ENCODE results near the gene MIGA1.
"Not testable (repeated sequence)": the region's sequence is repeated elsewhere in the genome, so short reads cannot be mapped to it uniquely, and the experiment has no call there.

Gene MIGA1

DNA sequence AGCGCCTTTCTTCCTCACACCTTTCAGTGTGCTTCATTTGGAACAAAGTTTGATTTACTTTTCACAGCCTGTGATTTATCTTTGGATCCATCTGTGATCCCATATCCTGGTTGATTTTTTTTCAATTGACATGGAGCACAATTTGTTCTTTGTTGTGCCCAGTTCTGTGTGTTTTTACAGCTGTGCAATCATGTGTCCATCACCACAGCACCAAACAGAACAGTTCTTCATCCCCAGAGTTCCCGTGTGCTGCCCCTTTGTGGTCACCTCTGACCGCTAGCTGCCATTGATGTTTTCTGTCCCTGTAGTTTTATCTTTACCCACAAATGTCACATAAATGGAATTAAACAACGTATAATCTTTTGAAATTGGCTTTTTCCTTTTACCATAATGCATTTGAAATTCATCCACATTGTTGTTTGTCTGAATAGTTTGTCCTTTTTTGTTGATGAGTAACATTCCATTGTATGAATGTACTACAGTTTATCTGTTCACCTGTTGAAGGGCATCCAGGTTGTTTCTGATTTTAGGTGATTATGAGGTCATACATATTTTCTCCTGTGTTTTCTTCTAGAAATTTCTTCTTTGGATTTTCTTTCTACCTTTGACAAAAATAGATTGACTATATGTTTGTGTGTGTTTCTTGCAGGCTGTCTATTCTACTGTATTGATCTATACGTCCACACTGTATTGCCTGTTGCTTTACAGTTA, 17.4 kb downstream of the MIGA1 start:
- H3K9me3 ChIP-seq (ENCODE audit: control extremely low read depth in 1 of 5, control insufficient read depth in 4 of 5, insufficient read depth in 2 of 5, low read depth in 1 of 5, low read length in 4 of 5): no peaks in the 10 kb centered on the region
- WGBS (ENCODE audit: insufficient coverage): 90% methylated on average over 3 of the region's 5 CpGs
- no peak overlapping the region for H3K27ac ChIP-seq (ENCODE audit: insufficient read depth in 1 of 2, low read depth in 1 of 2, low read length in 2 of 2, poor library complexity in 1 of 2, severe bottlenecking in 2 of 2)
- ChIA-PET POLR2A (interaction anchor here (0.6 kb wide), 1 partner anchor 107 kb away, joined by 5 read pairs; no protein-coding TSS in a partner anchor), CTCF (interaction anchor here (0.8 kb wide), 1 partner anchor 17 kb away, joined by 3 read pairs; the partner anchor contains the start of gene MIGA1)
- H3K4me3 ChIP-seq (ENCODE audit: control insufficient read depth in 1 of 7, extremely low read depth in 1 of 7, insufficient read depth in 4 of 7, low read depth in 2 of 7, low read length in 6 of 7): no peak overlapping the region
- H3K4me1 ChIP-seq (ENCODE audit: control extremely low read depth in 1 of 4, control insufficient read depth in 4 of 4, insufficient read depth in 4 of 4, low read length in 3 of 4): no peaks in the 10 kb centered on the region
- no peaks in the 10 kb centered on the region for H3K27me3 ChIP-seq (replicated peaks in 2 of 5; ENCODE audit: control insufficient read depth in 4 of 5, insufficient read depth in 5 of 5, low read length in 4 of 5)
- DNase-seq: no peak
- peaks cover 8 to 32% (median 16%) of the 10 kb centered on the region in 4 experiments for H3K36me3 ChIP-seq (ENCODE audit: control insufficient read depth in 4 of 4, insufficient read depth in 4 of 4, low read length in 3 of 4)

DNA sequence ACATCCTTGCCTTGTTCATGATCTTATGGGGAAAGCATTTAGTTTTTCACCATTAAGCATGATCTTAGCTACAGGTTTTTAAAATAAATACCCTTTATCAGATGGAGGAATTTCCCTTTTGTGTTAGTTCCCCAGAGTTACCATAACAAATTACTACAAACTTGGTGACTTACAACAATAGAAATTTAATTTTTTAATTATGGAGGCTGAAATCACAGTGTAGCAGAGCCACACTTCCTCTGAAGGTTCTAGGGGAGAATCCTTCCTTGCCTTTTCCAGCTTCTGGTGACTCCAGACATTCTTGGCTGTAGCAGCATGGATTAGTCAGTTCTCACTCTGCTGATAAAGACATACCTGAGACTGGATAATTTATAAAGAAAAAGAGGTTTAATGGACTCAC, 18.5 kb downstream of the MIGA1 start:
- ChIA-PET CTCF (interaction anchor here (1.0 kb wide), 1 partner anchor 13 kb away, joined by 3 read pairs; no protein-coding TSS in a partner anchor), POLR2A (no interaction called here)
- no peaks in the 10 kb centered on the region for H3K27me3 ChIP-seq (replicated peaks in 2 of 5; ENCODE audit: control insufficient read depth in 4 of 5, insufficient read depth in 5 of 5, low read length in 4 of 5)
- H3K36me3 ChIP-seq (ENCODE audit: control insufficient read depth in 4 of 4, insufficient read depth in 4 of 4, low read length in 3 of 4): peaks cover 14 to 28% (median 22%) of the 10 kb centered on the region in 4 experiments
- H3K4me1 ChIP-seq (ENCODE audit: control extremely low read depth in 1 of 4, control insufficient read depth in 4 of 4, insufficient read depth in 4 of 4, low read length in 3 of 4): no peaks in the 10 kb centered on the region
- no peak overlapping the region for H3K4me3 ChIP-seq (ENCODE audit: control insufficient read depth in 1 of 7, extremely low read depth in 1 of 7, insufficient read depth in 4 of 7, low read depth in 2 of 7, low read length in 6 of 7)
- H3K9me3 ChIP-seq (ENCODE audit: control extremely low read depth in 1 of 5, control insufficient read depth in 4 of 5, insufficient read depth in 2 of 5, low read depth in 1 of 5, low read length in 4 of 5): no peaks in the 10 kb centered on the region
- no peak for DNase-seq
- no peak overlapping the region for H3K27ac ChIP-seq (ENCODE audit: insufficient read depth in 1 of 2, low read depth in 1 of 2, low read length in 2 of 2, poor library complexity in 1 of 2, severe bottlenecking in 2 of 2)

DNA sequence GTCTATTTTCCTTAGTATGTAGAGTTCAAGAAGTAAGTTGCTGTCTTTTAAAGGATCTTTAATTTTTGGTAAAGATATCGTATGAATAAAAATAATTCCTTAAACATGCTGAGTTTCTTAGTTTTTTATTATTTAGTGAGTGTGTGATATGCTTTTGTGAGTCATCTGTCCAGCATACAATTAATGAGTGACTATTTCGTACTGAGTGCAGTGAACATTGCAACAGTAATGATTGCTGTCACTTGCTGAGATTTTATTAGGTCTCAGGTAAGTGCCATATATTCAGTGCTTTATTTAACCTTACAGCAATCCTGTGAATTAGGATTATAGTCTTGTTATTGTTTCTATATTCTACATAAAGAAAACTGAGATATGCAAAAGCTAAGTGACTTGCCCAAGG, 22.6 kb downstream of the MIGA1 start:
- no peaks in the 10 kb centered on the region for H3K9me3 ChIP-seq (ENCODE audit: control extremely low read depth in 1 of 5, control insufficient read depth in 4 of 5, insufficient read depth in 2 of 5, low read depth in 1 of 5, low read length in 4 of 5)
- no peak overlapping the region for H3K27ac ChIP-seq (ENCODE audit: insufficient read depth in 1 of 2, low read depth in 1 of 2, low read length in 2 of 2, poor library complexity in 1 of 2, severe bottlenecking in 2 of 2)
- no peak overlapping the region for H3K4me3 ChIP-seq (ENCODE audit: control insufficient read depth in 1 of 7, extremely low read depth in 1 of 7, insufficient read depth in 4 of 7, low read depth in 2 of 7, low read length in 6 of 7)
- DNase-seq: no peak
- no peaks in the 10 kb centered on the region for H3K4me1 ChIP-seq (ENCODE audit: control extremely low read depth in 1 of 4, control insufficient read depth in 4 of 4, insufficient read depth in 4 of 4, low read length in 3 of 4)
- H3K36me3 ChIP-seq (ENCODE audit: control insufficient read depth in 4 of 4, insufficient read depth in 4 of 4, low read length in 3 of 4): peaks cover 16 to 29% (median 21%) of the 10 kb centered on the region in 4 experiments
- ChIA-PET CTCF (no interaction called here), POLR2A (no interaction called here)
- H3K27me3 ChIP-seq (replicated peaks in 2 of 5; ENCODE audit: control insufficient read depth in 4 of 5, insufficient read depth in 5 of 5, low read length in 4 of 5): no peaks in the 10 kb centered on the region
- WGBS (ENCODE audit: insufficient coverage): 100% methylated on average over 1 of the region's 2 CpGs

DNA sequence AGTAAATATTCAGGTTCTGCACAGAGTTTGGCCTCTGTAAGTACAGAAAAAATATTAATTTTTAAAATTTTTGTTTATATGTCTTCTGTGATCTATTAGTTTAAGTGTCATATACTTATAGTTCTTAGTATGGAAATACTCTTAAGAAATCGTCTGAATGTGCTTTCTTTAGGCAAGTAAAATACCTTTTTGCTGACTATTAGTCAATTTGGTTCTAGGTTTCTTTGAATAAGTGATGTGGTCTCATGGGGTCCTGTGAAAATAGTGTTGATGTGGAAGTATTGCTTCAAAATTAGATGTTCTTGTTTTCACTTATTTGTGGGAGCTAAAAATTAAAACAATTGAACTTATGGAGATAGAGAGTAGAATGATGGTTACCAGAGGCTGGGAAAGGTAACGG, 23.9 kb downstream of the MIGA1 start:
- DNase-seq: no peak
- ChIA-PET CTCF (interaction anchor here (1.6 kb wide), 1 partner anchor 22 kb away, joined by 5 read pairs; no protein-coding TSS in a partner anchor), POLR2A (no interaction called here)
- H3K4me3 ChIP-seq (ENCODE audit: control insufficient read depth in 1 of 7, extremely low read depth in 1 of 7, insufficient read depth in 4 of 7, low read depth in 2 of 7, low read length in 6 of 7): no peak overlapping the region
- no peaks in the 10 kb centered on the region for H3K4me1 ChIP-seq (ENCODE audit: control extremely low read depth in 1 of 4, control insufficient read depth in 4 of 4, insufficient read depth in 4 of 4, low read length in 3 of 4)
- no peak overlapping the region for H3K27ac ChIP-seq (ENCODE audit: insufficient read depth in 1 of 2, low read depth in 1 of 2, low read length in 2 of 2, poor library complexity in 1 of 2, severe bottlenecking in 2 of 2)
- H3K9me3 ChIP-seq (ENCODE audit: control extremely low read depth in 1 of 5, control insufficient read depth in 4 of 5, insufficient read depth in 2 of 5, low read depth in 1 of 5, low read length in 4 of 5): no peaks in the 10 kb centered on the region
- H3K27me3 ChIP-seq (replicated peaks in 2 of 5; ENCODE audit: control insufficient read depth in 4 of 5, insufficient read depth in 5 of 5, low read length in 4 of 5): no peaks in the 10 kb centered on the region
- no CpG with 5 or more reads among the region's 2 CpGs for WGBS (ENCODE audit: insufficient coverage)
- H3K36me3 ChIP-seq (ENCODE audit: control insufficient read depth in 4 of 4, insufficient read depth in 4 of 4, low read length in 3 of 4): peaks cover 14 to 33% (median 24%) of the 10 kb centered on the region in 4 experiments

DNA sequence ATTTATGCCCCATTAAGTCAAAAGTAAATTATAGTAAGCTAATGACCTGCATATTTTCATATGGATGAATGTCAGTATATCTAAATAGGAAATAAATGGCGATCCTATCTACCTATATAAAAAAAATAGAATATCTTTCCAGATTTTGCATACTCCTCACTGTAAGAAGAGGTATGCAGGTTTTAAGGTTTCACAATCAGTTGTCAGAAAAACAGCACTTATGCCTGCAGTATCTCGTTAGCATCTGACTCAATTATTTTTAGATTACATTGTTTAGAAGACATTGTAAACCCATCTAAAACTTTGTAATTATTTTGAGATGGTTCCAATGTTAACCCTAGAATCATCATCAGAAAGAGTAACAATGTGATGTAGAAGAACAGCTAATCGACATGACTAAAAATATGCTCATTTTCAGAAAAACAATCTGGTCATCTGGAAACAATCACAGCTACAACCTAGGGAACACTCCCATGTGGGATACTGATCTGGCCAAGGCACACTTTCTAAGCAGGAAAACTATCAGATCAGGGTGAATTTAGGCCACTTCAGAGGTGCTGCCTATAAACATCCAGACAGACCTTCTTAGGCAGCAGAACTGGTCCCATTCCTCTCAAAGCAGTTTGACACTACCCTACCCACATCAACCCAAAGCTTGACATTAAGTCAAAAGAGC, 30.5 kb downstream of the MIGA1 start:
- H3K27me3 ChIP-seq (replicated peaks in 2 of 5; ENCODE audit: control insufficient read depth in 4 of 5, insufficient read depth in 5 of 5, low read length in 4 of 5); H3K4me1 ChIP-seq (ENCODE audit: control extremely low read depth in 1 of 4, control insufficient read depth in 4 of 4, insufficient read depth in 4 of 4, low read length in 3 of 4); H3K9me3 ChIP-seq (ENCODE audit: control extremely low read depth in 1 of 5, control insufficient read depth in 4 of 5, insufficient read depth in 2 of 5, low read depth in 1 of 5, low read length in 4 of 5); H3K4me3 ChIP-seq (ENCODE audit: control insufficient read depth in 1 of 7, extremely low read depth in 1 of 7, insufficient read depth in 4 of 7, low read depth in 2 of 7, low read length in 6 of 7); DNase-seq; H3K27ac ChIP-seq (ENCODE audit: insufficient read depth in 1 of 2, low read depth in 1 of 2, low read length in 2 of 2, poor library complexity in 1 of 2, severe bottlenecking in 2 of 2); CTCF ChIA-PET: not testable (repeated sequence)
- WGBS (ENCODE audit: insufficient coverage): no CpG with 5 or more reads among the region's 3 CpGs
- POLR2A ChIA-PET: interaction anchor here (0.6 kb wide), 1 partner anchor 39 kb away, joined by 3 read pairs; no protein-coding TSS in a partner anchor
- H3K36me3 ChIP-seq (ENCODE audit: control insufficient read depth in 4 of 4, insufficient read depth in 4 of 4, low read length in 3 of 4): peaks cover 20 to 49% (median 29%) of the 10 kb centered on the region in 4 experiments

DNA sequence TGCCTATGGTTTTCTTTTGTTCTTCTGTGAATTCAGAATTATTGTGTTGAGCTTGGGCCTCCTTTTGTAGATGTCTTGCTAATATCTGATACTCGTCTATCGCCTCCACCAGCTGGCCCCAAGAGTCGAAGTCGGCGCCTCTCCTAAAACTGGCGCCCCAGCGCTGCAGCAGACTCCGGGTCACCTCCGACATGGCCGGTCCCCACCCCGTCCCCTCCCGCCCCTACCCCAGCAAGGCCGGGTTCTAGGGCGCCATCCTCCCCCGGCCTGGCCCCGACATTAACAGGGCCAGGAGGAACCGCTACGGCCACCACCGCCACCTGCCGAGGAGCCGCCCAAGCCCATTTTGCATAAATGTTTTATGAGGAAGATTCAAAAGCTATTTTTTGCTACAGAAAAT, 32.1 kb downstream of the MIGA1 start:
- DNase-seq; H3K27me3 ChIP-seq (replicated peaks in 2 of 5; ENCODE audit: control insufficient read depth in 4 of 5, insufficient read depth in 5 of 5, low read length in 4 of 5); POLR2A ChIA-PET; CTCF ChIA-PET; H3K4me1 ChIP-seq (ENCODE audit: control extremely low read depth in 1 of 4, control insufficient read depth in 4 of 4, insufficient read depth in 4 of 4, low read length in 3 of 4); H3K9me3 ChIP-seq (ENCODE audit: control extremely low read depth in 1 of 5, control insufficient read depth in 4 of 5, insufficient read depth in 2 of 5, low read depth in 1 of 5, low read length in 4 of 5); H3K4me3 ChIP-seq (ENCODE audit: control insufficient read depth in 1 of 7, extremely low read depth in 1 of 7, insufficient read depth in 4 of 7, low read depth in 2 of 7, low read length in 6 of 7); H3K27ac ChIP-seq (ENCODE audit: insufficient read depth in 1 of 2, low read depth in 1 of 2, low read length in 2 of 2, poor library complexity in 1 of 2, severe bottlenecking in 2 of 2): not testable (repeated sequence)
- H3K36me3 ChIP-seq (ENCODE audit: control insufficient read depth in 4 of 4, insufficient read depth in 4 of 4, low read length in 3 of 4): peaks cover 24 to 44% (median 30%) of the 10 kb centered on the region in 4 experiments
- 100% methylated on average over 3 of the region's 21 CpGs for WGBS (ENCODE audit: insufficient coverage)

Data from common myeloid progenitor, CD34-positive (primary cell).